GM12891 (cell line): Measurements from ENCODE around the gene SHE.

Experiments used
- PAX5 ChIP-seq: IDR thresholded peaks from 2 replicates; pipeline ENCODE4 v1.6.1; 2011; ENCODE audit warnings: low read length, moderate library complexity, mild to moderate bottlenecking; ENCODE audit not compliant: insufficient read depth, severe bottlenecking
- POLR2A ChIP-seq: IDR thresholded peaks from 2 replicates; pipeline ENCODE4 v1.6.1; 2011; ENCODE audit warnings: low read depth, low read length, control low read depth
- SPI1 ChIP-seq: IDR thresholded peaks from 2 replicates; pipeline ENCODE4 v1.6.1; 2011; ENCODE audit warnings: low read depth, low read length, control low read depth

DNA sequence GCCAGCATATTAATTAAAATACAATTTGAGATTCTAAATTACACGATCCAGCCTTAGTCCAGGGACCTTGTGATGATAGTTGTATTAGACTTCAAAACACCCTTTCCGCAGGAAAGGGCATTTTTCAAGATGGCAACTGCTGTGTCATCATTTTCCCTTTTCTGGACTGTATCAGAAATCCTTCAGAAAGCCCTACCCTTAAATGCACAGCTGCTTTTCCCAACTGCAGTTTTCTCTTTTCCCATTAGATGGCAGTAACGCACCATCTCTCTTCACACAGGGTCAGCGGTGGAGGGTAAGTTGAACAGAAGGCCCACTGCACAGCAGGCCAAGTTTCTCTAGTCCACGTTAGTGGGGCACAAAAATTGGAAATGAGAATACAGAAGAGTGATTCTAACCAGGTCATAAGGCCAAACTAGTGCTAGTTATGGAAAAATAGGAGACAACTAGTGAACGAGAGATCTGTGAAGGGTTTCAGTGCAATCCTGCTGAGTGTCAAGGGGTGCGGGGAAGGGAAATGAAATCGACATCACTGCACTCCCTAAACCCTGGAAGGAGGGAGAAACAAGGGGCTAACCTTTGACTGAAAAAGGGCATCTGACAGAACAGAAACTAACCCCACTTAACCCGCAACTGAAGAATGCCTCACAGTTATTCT, 22.3 kb downstream of the SHE start:
- no peak for TF ChIP-seq PAX5
- TF ChIP-seq POLR2A: no peak
- TF ChIP-seq SPI1: no peak
